LNCaP clone FGC (cell line): ENCODE results near the gene IGFLR1.
A peak's percentile ranks its signal among the peaks of the same experiment; 100 is the strongest.

Source experiments
- DNase-seq: peaks from one replicate; pipeline ENCODE4 v3.0.0-alpha.2; 2011; ENCODE audit warnings: low read depth
- H3K4me3 ChIP-seq: 2 replicates; pipeline ENCODE4 v1.5.1; 2011; ENCODE audit warnings: mild to moderate bottlenecking, low read depth, low read length, control low read depth
- CTCF ChIP-seq: IDR thresholded peaks from 2 replicates; pipeline ENCODE4 v1.5.1; 2012; ENCODE audit warnings: mild to moderate bottlenecking; ENCODE audit not compliant: control insufficient read depth, insufficient read depth; ENCODE audit errors: extremely low read depth

The IGFLR1 gene

GRCh38 chr19:35748106-35749020 lies 6.1 kb upstream of the IGFLR1 start, which contains the start of gene LIN37:
TSS of gene LIN37 (plus strand) at chr19:35748576. CDS start at chr19:35748725, 149 bp downstream.
- peak; percentile 98 for DNase-seq
- TF ChIP-seq CTCF, result no peak
- H3K4me3 ChIP-seq, result peak within 1 kb of the TSS; percentile 89

GRCh38 chr19:35746531-35746930 lies 4.3 kb upstream of the IGFLR1 start:
- TF ChIP-seq CTCF, result no peak
- no peak for DNase-seq
- H3K4me3 ChIP-seq, result peak overlapping the region; percentile 98

GRCh38 chr19:35746087-35746462 lies 3.8 kb upstream of the IGFLR1 start:
- H3K4me3 ChIP-seq, result peak overlapping the region; percentile 98
- DNase-seq, result no peak
- no peak for TF ChIP-seq CTCF

- no peak for TF ChIP-seq CTCF
- H3K4me3 ChIP-seq, result peak within 1 kb of the TSS; percentile 98
- DNase-seq, result peak; percentile 98
These were observed 3.3 kb upstream of the IGFLR1 start, which contains the start of the genes PSENEN and U2AF1L4 for GRCh38 chr19:35745328-35746086. TSS of gene PSENEN (plus strand) at chr19:35745651. CDS start at chr19:35745931, 280 bp downstream. TSS of gene U2AF1L4 (minus strand) at chr19:35745418. CDS start at chr19:35745391, 27 bp downstream.

- TF ChIP-seq CTCF, result peak; percentile 32
- H3K4me3 ChIP-seq, result peak overlapping the region; percentile 98
- peak; percentile 81 for DNase-seq
These were observed 2.4 kb upstream of the IGFLR1 start for GRCh38 chr19:35744430-35745327.
